ENCODE measurements around the gene IMPG2.
"Not testable (repeated sequence)": the region's sequence is repeated elsewhere in the genome, so short reads cannot be mapped to it uniquely, and the experiment has no call there.

Gene IMPG2

GRCh38 chr3:101320475-101320874 lies at the start of gene IMPG2:
TSS of gene IMPG2 (minus strand) at chr3:101320575. CDS start at chr3:101320372, 203 bp downstream.
- DNase-seq (ENCODE audit: low read depth), result no peak

- no peak for DNase-seq (ENCODE audit: low read depth)
Observed at GRCh38 chr3:101362406-101362805, 42.0 kb upstream of the IMPG2 start.

GRCh38 chr3:101351829-101352228 lies 31.5 kb upstream of the IMPG2 start:
- no peak for DNase-seq (ENCODE audit: low read depth)

GRCh38 chr3:101340591-101340990 lies 20.2 kb upstream of the IMPG2 start:
- DNase-seq (ENCODE audit: low read depth), result no peak

- no peak for DNase-seq (ENCODE audit: low read depth)
Observed at GRCh38 chr3:101333883-101334282, 13.5 kb upstream of the IMPG2 start.

- DNase-seq (ENCODE audit: low read depth), result no peak
Observed at GRCh38 chr3:101329016-101329673, 8.8 kb upstream of the IMPG2 start.

GRCh38 chr3:101325393-101326134 lies 5.2 kb upstream of the IMPG2 start:
- no peak for DNase-seq (ENCODE audit: low read depth)

- no peak for DNase-seq (ENCODE audit: low read depth)
Observed at GRCh38 chr3:101319531-101319930, 844 bp downstream of the IMPG2 start.

- DNase-seq (ENCODE audit: low read depth), result no peak
Observed at GRCh38 chr3:101312545-101312944, 7.8 kb downstream of the IMPG2 start.

GRCh38 chr3:101311676-101312075 lies 8.7 kb downstream of the IMPG2 start:
- no peak for DNase-seq (ENCODE audit: low read depth)

GRCh38 chr3:101310978-101311375 lies 9.4 kb downstream of the IMPG2 start:
- no peak for DNase-seq (ENCODE audit: low read depth)

- DNase-seq (ENCODE audit: low read depth), result not testable (repeated sequence)
Observed at GRCh38 chr3:101308147-101308772, 12.1 kb downstream of the IMPG2 start.

- no peak for DNase-seq (ENCODE audit: low read depth)
Observed at GRCh38 chr3:101303836-101304235, 16.5 kb downstream of the IMPG2 start.

GRCh38 chr3:101303089-101303731 lies 17.2 kb downstream of the IMPG2 start:
- DNase-seq (ENCODE audit: low read depth), result no peak

GRCh38 chr3:101300073-101300472 lies 20.3 kb downstream of the IMPG2 start:
- no peak for DNase-seq (ENCODE audit: low read depth)

- DNase-seq (ENCODE audit: low read depth), result no peak
Observed at GRCh38 chr3:101292027-101292426, 28.3 kb downstream of the IMPG2 start.

- no peak for DNase-seq (ENCODE audit: low read depth)
Observed at GRCh38 chr3:101288294-101288693, 32.1 kb downstream of the IMPG2 start.

GRCh38 chr3:101284757-101285156 lies 35.6 kb downstream of the IMPG2 start:
- no peak for DNase-seq (ENCODE audit: low read depth)

- DNase-seq (ENCODE audit: low read depth), result no peak
Observed at GRCh38 chr3:101281521-101282030, 38.8 kb downstream of the IMPG2 start.

GRCh38 chr3:101279765-101280385 lies 40.5 kb downstream of the IMPG2 start:
- DNase-seq (ENCODE audit: low read depth), result no peak

GRCh38 chr3:101279162-101279561 lies 41.2 kb downstream of the IMPG2 start:
- DNase-seq (ENCODE audit: low read depth), result no peak

GRCh38 chr3:101278727-101279126 lies 41.6 kb downstream of the IMPG2 start:
- no peak for DNase-seq (ENCODE audit: low read depth)

Measured in stimulated activated CD8-positive, alpha-beta memory T cell treated with anti-CD3 and anti-CD28 coated beads, Interleukin-7, amount 100 ng/mL, for 24 hours (primary cell).